GM18873 (cell line): ENCODE results near the gene CUL4A.
"Not testable (repeated sequence)": the region's sequence is repeated elsewhere in the genome, so short reads cannot be mapped to it uniquely, and the experiment has no call there.

ENCODE experiments used
- ATAC-seq: cut with Tn5 transposase; IDR thresholded peaks from one replicate; pipeline ENCODE4 v1.9.1; 2021; ENCODE audit warnings: mild to moderate bottlenecking, moderate library complexity, moderate number of reproducible peaks; ENCODE audit not compliant: unreplicated experiment, low FRiP score

CUL4A gene

DNA sequence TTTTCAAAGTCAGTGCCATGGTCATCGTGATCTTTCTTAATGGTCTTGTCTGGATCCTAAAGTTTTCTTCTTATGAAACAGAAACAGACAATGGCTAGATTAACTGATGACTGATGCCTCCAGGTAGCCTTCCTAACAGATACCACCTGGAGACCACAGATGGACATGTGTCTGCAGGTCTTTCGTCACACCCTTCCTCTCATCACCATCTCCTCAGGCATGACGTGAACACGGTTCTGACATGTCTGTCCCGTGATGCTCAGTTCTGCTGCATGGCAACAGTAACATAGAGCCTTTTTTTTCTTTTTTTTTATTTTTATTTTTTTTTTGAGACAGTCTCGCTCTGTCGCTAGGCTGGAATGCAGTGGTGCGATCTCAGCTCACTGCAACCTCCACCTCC, 74.5 kb downstream of the CUL4A start:
- ATAC-seq: no peak

- ATAC-seq: no peak
These were observed 79.5 kb downstream of the CUL4A start for GRCh38 chr13:113288880-113289279.

- no peak for ATAC-seq
These were observed 81.7 kb downstream of the CUL4A start for GRCh38 chr13:113291129-113291528.

DNA sequence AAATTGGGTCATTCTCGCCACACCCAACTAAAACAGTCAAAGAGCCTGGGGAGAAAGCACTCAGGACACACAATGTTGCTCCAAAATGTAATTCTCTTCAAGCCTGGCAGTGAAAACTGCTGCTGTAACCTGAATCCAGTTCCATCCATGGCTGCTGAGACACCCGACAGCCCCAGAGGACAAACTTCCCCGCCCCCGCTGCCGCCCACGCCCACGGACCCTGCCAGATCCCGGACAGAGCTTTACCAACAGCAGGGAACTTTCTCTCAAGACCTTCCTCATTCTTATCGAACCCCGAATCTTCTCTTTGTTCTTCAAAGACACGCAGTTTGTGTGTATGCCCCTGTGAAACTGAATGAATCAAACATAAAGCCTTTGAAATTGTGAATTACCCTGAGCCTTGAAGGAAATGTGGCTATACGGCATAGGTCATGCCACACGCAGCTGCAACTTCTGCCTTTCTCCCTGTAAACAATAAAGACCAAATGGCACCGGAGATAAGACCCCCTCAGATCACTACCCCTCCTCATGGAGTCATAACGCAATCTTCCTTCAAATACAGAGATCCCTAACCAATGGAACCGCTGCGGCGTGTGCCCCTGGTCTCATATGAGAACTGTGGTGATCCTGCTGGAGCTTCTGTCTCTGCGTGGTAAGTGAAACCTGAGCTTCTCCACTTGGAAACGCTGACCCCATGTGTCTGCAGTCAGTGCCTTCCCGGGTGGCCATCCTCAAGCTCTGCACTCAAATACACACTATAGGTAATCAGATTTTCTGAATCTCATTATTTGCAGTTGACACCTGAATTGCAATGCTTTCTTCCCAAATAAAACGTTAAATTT, 82.8 kb downstream of the CUL4A start:
- no peak for ATAC-seq

GRCh38 chr13:113293686-113294085, 84.3 kb downstream of the CUL4A start:
- no peak for ATAC-seq

DNA sequence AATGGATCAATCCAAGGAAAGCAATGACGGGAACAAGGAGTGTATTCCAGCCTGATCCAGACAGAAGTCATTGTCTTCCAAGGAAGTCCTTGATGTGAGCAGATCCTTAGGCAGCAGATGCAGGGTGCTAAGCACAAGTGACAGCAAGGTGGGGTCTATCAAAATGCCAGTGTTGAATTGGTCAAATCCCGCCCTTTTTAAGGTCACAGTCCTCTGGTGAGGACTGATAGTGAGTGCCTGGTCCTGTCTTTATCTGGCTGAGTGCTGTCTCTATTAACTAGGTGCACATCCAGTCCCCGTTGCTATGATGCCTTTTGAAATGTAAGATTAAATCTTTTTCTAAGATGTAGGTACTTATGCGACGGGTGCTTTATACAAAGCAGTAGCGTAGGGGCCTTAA, 86.4 kb downstream of the CUL4A start:
- no peak for ATAC-seq

DNA sequence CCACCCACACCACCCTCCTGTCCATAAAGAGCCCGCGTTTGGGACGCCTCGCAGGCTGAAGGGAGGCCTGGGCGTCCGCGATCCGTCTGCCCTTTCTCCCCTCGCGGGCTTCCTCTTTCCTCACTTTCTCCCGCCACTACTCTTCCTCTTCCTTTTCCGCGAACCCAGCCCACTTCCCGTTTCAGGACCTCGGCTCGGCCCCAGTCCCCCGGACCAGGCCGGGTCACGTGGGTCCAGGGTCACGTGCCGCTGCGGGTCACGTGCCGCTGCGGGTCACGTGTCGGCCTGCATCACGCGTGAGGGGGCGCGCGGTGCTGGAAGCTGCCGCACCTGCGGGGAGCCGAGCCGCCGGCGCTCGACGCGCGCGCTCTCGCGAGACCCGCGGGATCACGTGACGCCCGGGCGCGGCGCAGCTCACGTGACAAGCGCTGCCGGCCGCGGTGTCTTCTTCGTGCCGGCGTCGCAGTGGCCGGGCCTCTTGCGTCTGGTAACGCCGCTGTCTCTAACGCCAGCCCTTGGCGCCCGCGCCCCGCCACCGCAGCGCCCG, 87.5 kb downstream of the CUL4A start, which contains the start of gene LAMP1:
Gene LAMP1 (plus strand): TSS at position 417 of the 547 bp plus-strand sequence. CDS start 196 bp downstream, outside the sequence.
- peak; percentile 59 for ATAC-seq

DNA sequence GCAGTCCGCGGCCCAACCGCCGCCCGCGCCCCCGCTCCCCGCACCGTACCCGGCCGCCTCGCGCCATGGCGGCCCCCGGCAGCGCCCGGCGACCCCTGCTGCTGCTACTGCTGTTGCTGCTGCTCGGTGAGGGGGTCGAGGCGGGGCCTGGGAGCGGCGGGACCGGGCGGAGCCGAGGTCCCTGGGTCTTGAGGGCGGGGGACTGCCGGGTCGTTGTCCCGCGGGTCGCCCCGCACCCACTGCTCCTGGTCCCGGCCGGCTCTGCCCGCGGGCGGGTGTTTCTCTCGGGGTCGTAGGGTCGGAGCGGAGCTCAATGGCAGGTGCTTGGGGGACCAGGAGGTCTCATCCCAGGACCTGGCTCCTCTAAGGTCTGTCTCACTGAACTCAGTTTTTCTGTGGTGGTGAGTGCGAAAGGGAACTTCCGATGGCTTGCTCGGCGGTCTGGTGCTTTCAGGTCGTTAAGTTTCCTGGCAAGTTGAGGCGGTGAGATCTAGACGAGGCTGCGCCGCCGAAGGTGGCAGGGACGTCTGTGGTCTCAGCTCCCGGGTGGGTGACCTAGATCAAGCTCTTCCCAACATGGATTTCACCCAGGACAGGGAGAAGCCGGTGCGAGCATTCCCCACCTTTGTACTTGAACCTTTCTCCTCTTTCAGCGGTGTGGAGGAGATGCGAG, 88.1 kb downstream of the CUL4A start:
- peak; percentile 37 for ATAC-seq

GRCh38 chr13:113298043-113298945, 88.9 kb downstream of the CUL4A start:
- ATAC-seq: no peak

GRCh38 chr13:113299951-113300350, 90.5 kb downstream of the CUL4A start:
- no peak for ATAC-seq

DNA sequence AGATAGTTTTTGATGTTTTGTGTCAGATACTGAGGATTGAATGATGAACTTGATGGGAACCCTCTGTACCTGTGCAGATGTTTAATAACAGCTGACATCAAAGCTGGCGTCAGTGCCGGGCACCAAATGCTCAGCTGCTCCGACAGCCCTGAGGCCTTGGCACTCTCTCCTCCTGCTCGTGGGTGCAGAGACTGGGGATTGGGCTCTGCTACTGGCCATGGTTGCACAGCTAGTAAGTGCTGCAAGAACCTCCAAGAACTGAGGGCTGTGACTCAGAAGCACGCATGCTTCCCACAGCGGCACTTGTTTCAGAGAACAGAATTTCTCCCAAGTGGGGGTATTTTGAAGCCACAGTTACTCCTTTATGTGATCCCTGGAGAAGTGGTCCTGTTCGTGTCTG, 93.6 kb downstream of the CUL4A start:
- no peak for ATAC-seq

GRCh38 chr13:113304121-113304520, 94.7 kb downstream of the CUL4A start:
- ATAC-seq: no peak

DNA sequence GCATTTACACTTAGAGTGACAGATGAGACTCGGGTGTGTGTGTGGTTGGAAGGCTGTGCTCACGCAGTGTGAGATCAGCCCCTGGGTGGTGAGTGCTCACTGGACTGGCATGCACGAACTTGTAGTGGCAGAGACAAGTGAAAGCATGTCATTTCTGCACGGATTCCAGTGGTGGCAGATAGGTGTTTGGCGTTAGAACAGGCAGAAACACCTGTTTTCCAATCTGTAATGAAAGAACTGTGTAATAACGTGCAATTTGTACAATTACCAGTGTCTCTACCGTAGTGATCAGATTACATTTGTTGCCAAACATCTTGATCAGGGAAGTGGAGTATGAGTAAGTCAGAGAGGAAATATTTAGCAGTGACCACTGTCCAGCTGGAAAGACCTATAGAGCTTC, 95.8 kb downstream of the CUL4A start:
- ATAC-seq: no peak

- ATAC-seq: no peak
These were observed 98.1 kb downstream of the CUL4A start for GRCh38 chr13:113307491-113307890.

GRCh38 chr13:113309473-113309872, 100.1 kb downstream of the CUL4A start:
- no peak for ATAC-seq

GRCh38 chr13:113314112-113314511, 104.7 kb downstream of the CUL4A start:
- not testable (repeated sequence) for ATAC-seq

DNA sequence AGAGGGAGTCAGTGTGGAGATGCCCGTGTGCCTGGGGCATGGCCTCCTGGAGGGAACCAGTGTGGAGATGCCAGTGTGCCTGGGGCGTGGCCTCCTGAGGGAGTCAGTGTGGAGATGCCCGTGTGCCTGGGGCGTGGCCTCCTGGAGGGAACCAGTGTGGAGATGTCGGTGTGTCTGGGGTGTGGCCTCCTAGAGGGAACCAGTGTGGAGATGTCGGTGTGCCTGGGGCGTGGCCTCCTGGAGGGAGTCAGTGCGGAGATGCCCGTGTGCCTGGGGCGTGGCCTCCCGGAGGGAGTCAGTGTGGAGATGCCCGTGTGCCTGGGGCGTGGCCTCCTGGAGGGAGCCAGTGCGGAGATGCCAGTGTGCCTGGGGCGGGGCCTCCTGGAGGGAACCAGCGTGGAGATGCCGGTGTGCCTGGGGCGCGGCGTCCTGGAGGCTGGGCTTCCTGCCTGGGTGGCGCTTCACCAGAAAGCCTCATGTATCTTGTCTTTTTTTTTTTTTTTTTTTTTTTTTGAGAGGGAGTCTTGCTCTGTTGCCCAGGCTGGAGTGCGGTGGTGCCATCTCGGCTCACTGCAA, 105.6 kb downstream of the CUL4A start:
- not testable (repeated sequence) for ATAC-seq

DNA sequence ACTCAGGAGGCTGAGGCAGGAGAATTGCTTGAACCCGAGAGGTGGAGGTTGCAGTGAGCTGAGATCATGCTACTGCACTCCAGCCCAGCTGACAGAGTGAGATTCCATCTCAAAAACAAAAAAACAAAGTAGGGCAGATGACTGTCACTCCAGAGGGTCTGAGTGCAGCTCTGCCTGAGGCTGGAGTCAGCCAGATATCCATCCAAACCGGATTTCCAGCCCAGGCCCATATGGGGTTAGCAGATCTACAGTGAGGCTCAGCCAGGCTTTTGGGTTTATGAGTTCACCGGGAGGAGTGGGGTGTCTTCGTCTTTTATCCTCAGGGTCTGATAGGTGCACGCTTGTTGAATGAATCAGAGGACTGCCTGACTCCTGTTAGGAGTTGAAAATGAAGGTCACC, 106.6 kb downstream of the CUL4A start:
- no peak for ATAC-seq
